ENCODE data around the gene FAM210A. TPM values are rescaled to one million over a fixed set of nuclear protein-coding genes. Genes with fewer than 3 reads are reported as not detected.

Gene FAM210A
- polyA plus RNA-seq, 3 donors, result 16.9 to 20.2 (median 19.2) TPM

DNA sequence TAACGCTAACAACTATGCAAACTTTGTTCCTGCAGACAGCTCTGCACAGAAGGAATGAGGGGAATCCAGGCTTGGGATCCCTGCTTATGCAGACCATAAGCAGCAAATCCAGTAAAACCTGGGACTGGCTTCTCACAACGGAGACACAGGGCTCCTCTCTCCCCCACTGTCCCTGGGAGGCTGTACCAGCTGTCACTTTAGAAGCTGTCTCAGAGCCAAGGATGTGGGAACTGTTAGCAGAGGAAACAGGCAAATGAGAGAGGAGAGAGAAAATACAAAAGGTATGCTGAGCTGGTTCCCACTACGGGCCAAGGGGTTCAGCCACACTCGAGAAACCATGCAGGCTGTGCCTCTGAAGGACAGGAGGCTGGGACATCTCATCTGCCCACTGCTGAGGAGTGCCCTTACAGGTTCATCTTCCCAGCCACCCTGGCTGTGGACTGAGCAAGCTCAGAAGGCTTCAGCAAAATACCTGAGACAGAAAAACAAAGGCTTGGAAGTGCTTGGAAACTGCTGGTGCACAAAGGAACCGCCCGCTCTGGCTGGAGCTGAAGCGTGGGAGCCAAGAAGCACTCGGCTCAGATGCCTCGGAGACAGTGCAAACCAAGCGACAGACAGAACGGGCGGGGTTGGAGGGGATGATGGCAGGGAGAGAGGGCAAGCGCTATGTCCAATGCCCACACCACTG, 72.5 kb downstream of the FAM210A start:
- DNase-seq, result no peak

DNA sequence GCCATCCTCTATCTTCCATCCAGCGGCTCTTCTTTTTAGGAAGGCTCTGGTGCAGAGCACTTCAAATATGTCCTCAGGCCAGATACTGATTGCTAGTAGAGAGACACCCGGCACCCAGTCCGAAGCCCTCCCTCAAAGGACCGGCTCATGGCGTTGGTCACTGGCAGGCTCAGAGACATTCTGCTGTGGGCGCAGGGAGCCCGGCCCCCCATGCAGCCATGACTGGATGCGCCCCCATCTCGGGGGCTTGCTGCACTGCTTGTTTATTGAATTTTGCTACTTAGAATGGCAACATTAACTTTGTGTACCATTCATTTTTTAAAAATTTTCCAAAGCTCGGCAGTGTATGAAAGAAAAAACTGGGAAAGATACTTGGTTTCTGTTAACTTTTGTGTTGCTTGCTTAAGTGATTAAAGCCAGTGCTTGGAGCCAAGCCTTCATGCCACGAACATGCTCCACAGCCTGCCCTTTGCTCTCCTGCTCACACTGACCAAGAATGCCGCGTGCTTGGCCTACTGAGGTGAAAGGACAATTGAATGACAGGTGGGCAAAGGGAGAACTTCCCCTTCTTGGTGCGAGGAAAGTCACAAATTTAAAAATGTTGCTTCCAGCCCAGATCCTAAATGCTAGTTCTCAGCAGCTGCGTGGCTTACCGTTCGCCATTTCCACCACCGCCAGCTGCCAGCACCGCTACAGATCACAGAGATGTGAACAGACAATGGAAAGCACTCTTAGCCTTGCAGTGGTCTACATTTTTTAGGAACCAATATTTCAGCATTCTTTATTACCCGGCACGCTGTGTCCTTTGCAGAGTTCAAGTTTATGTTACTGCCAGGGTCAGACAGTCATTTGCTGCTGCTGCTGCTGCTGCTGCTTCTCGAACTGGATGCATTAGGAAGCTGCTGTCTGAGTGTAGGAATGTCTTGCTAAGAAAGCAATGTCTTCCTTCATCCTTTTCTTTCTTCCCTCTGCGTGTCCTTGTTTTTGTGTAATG, 76.7 kb downstream of the FAM210A start:
- no peak for DNase-seq

DNA sequence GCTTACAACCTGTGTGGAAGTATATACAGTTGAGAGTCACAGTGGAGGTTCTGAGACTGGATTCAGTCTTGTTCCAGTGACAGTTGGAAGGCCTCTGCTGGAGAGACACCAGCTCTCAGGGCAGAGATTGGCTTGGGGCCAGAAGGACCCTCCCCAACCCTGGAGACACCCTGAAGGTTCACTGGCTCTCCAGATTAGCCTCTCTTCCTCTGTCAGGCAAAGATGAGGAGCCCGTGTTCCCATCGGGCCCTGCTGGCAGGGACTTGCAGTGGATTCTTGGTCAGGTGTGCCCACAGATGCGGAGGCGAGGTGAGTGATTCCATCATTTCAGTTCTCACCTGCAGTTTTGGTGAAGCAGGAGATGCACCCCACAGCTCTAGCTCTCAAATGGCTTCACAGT, 78.6 kb downstream of the FAM210A start:
- DNase-seq, result no peak

DNA sequence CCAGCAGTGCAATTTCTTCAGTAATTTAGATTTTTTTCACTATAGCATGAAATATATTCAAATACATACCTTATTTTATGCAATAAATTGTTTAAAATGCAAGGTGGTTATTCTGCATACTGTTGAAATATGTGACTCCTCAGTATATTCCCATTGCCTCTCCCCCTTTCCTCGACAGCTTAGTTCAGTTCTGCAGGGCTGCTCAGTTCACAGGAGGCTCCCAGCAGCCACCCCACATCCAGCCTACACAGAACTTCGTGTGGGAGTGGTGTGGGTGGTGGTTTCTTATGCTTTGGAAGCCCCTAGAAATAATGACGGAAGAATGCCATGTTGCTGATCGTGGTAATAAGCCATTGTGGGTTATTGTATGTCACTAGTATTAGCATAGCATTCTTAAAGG, 79.7 kb downstream of the FAM210A start:
- no peak for DNase-seq

DNA sequence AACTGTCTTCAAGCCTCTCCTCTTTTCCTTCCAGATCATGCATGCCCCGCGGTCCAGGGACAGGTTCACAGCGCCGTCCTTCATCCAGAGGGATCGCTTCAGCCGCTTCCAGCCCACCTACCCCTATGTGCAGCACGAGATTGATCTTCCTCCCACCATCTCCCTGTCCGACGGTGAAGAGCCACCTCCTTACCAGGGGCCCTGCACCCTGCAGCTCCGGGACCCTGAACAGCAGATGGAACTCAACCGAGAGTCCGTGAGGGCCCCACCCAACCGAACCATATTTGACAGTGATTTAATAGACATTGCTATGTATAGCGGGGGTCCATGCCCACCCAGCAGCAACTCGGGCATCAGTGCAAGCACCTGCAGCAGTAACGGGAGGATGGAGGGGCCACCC, 81.3 kb downstream of the FAM210A start:
- no peak for DNase-seq

DNA sequence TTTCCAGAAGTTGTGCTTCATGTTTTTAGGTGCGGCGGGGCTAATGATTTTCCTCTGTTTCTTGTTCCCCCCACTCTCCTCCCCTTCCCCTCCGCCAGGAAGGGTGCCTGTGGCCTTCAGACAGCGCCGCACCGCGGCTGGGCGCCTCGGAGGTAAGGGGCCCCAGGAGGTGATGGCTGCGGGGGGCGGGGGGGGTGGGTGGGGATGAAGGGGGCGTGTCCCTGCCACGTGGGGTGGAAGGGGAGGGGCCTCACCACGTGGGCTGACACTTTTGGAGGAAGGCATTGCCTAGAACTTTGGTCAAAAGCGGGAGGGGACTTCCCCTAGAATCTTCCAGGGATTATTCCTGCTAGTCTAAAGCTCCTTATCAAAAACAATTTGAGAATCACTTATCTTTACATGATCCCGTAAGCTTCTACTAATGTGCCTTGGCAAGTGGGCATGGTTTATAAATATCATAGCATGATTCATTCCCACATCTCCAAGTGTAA, 83.1 kb downstream of the FAM210A start:
- DNase-seq, result no peak

DNA sequence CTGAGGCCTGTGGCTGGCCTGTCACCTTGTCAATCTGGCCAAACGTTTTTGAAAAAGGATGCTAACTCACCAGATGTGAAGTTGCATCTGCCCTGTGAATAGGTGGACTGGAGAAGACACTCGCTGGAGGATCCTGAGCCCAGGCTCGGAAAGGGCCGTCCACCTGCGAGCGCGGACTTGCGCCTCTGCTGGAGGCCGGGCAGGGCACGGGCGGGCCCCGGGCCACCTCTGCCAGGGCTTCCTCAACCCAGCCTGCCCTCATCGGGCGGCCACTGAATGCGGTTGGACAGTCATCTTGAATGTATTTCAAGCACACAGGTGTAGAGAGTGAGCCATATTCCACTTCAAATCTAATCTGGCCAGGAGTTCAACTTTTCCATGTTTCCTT, 83.9 kb downstream of the FAM210A start:
- no peak for DNase-seq

DNA sequence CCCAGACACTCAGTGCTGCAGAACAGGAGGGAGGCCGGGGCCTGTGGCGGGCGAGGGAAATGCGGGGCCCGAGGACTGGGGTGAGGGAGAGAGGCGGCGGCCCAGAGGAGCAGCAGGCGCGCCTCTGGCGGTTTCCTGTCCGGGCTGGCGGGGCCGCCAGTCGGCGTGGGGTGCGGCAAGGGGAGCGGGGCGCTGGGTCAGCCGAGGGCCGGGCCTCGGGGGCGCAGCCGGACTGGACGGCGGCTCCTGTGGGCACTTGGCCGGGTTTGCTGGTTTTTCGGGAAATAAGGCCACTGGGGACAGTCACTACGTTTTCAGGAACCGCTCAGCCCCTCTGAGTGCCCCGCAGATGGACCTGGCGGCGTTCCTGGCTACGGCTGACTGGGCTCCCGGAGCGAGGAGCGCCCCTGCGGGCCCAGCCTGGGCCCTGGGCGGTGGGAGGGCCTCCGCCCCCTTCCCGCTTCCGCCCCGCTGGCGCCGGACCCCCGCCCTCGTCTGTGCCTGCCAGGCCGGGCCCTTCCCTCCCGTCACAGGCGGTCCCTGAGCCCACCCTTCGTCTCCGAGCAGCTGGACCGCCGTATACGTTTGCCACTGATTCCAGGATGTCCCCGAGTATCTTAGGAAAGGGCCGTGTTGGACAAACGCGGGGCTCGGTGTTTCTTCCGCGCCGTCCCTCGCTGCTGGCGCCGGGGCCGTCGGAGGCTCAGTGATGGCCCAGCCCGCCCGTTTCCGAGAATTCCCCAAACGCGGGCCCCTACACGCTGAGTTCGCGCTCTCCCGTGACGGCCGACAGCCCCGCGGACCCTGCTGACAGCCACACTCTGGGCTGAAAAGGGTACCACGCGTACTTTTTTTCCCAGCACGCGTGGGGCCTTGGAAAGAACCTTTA, 84.6 kb downstream of the FAM210A start:
- DNase-seq, result peak; percentile 67

DNA sequence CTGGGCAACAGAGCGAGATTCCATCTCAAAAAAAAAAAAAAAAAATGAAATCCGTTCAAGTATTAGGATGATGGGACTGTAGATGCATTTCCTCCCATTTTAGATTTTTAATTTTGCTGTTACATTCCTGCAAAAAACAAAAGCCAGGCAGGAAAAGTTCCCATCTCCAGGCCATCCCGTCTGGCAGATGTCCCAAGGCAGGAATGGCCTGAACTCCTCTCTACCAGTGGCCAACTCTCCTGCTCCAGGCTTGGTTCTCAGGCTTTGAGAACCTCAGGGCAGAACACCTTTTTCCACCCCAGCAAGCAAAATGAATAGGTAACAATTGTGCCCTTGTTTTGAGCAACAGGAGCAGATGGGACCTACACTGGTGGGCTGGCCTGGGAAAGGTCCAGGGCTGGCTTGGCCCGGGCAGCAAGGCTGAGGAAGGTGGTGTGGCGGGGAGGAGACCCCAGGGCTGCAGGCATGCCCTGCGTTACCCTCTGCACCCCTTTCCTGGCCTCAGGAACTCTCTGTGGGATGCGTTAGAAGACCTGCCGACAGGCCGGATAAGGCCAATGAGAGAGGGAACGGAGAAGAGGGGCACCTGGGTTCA, 86.0 kb downstream of the FAM210A start:
- no peak for DNase-seq

DNA sequence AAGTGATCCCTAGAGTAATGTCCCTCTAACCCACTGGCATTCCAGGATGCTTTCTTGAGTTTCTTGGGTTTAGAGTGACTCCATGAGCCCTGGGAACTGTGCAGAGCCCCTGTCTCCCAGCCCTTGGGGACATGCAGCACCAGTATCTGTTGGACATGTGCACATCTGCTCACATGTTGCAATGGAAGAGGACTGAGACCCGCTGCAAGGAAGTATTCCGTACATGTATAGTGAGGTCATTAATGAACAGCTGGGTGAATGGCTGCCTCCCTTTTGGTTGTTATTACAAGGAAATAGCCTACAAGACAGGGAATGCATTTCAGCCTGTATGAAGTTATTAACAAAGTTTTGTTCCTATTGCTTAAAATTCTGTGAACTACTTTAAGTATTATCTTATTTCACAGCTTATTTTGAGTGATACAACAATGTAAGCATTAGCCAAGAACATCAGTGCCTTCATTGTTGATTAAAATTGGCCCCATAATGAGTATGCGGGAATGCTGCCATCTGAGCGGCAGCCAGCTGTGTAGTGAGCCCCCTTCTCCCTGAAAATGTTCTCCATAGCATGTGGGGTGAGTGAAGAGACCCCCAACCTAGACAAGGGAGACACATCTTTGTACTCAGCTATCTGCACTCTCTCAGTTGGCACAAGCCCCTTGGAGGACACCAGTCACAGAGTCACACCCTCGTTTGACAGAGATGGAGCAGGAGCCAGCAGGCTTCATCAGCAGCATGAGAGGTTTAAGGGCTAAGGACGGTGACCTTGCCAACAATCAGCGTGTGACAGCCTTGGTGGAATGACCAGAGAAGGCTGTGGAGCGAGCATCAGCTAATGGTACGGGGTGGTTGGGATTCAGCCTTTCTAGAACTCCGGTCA, 87.4 kb downstream of the FAM210A start:
- no peak for DNase-seq

DNA sequence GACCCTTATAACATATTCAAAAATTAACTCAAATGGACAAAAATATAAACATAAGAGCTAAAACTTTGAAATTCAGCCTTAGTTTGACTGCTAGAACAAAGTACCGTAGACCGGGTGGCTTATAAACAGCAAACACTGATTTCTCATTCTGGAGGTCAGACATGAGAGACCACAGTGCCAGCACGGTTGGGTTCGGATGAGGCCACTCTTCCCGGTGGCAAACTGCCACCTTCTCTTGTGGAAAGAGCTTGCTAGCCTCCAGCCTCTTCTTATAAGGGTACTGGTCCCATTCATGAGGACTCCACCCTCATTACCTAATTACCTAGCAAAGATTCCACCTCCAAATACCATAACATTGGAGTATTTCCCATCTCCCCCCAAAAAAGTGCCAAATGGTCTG, 91.3 kb downstream of the FAM210A start:
- DNase-seq, result no peak

DNA sequence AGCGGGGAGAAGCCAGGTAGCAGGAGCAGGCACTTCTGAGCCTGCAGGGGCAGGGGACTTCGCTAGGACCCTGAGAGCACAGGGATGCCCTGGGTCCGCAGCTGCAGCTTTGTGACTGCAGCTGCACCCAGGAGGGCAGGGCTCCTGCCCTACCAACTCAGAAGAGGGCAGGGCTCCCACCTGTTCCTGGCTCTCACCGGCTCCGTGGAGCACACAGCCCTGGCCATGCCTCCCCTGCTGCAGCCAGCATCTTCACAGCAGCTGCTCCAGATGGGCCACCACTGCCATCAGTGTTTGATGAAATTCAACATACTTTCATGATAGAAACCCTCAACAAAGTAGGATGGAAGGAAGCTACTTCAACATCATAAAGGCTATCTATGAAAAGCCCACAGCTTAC, 92.7 kb downstream of the FAM210A start:
- DNase-seq, result no peak

DNA sequence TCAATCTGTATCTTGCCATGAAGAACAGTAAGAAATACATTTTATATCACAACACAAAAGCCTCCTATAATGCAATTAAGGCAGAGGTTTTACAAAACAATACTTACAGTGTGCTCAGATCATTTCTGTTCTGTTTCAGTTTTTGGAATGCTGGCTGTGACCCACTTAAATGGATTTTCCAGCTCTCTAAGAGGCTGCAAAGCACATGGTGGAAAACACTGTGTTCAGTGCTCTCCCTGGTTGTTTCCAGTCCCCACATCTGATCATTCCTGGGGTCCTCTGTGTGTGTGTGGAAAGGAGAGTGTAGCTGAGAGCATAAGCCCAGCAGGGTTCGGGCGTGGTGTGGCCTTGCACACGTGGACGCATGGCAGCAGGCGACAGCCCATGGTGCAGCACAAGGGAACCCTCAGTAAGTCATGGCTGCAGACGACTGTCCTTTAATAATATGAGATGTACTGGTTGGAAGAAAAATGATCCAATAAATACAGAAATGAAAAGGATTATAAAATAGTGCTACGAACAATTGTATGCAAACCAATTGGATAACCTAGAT, 95.6 kb downstream of the FAM210A start:
- no peak for DNase-seq

DNA sequence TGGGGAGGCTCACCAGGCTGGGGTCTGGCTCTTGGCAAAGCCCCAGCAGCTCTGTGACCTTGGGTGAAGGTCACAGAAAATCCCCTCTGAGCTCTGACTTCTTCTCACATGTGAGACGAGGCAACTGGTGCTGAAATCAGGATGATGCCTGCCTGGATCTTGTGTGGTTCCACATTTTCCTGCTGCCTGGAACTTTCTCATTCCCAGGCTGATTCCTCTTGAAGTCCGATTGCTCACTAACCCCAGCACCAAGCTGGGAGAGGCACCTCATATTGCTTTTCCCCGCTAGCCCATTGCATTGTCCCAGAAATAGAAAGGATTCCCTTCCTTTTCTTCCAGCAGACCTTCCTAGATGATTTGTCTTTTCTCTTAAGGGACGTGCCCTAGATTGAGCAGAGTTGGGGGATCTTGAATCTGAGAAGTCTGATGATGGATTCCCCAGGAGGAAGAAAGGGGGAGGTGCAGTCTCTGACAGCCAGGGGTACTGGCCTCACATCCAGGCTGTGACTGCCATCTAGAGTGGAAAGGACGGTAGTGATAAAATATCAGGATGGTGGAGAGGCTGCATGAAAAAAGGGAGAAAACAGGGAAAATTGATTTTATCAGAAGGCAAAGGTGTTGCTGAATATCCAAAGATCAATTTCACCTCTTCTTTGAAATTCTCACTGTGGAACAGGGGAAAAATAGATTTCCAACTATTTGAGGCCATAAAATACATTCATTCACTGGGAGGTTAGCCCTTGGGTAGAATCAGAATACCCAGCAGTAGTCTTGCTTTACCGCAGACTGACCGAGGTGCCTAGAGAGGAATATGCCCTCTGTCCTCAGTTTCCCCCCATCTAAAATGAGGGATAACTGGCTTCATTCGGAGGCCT, 96.3 kb downstream of the FAM210A start:
- peak; percentile 76 for DNase-seq

DNA sequence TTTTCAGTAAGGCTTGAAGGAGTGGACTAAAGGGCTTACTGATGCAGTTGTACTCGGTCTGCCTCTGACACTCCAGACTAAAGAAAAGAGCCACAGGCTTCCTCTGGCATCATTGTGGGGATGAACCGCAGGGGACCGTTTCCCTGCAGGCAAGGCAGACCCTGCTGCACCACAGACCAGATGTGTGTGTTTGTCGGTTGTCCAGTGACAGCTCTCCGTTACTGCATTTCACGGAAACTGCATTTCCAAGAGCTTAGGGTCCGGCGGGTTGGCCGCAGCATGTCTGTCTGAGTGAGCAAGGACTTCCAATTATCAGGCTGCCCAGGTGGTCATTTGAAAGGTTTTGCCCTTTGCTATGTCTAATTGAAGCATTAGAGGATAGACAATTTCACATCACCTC, 98.1 kb downstream of the FAM210A start:
- DNase-seq, result no peak

DNA sequence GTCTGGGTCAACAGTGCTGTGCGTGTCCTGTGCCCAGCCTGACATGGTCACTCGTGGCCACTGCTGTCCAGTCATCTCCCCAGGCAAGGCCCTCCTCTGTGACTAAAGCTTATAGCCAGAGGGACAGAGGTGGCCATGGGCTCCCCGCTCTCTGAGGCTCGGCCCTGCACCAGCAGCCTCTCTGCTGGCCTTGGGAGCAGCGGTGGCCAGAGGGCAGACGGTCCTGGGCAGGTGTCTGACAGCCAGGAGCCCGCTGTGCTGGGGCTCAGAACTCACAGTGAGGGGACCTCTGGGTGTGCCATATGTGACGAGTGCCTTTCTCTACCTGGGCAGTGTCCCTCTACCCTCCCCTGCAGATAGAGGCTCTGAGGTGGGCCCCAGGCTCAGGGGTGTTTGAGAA, 98.7 kb downstream of the FAM210A start:
- no peak for DNase-seq

DNA sequence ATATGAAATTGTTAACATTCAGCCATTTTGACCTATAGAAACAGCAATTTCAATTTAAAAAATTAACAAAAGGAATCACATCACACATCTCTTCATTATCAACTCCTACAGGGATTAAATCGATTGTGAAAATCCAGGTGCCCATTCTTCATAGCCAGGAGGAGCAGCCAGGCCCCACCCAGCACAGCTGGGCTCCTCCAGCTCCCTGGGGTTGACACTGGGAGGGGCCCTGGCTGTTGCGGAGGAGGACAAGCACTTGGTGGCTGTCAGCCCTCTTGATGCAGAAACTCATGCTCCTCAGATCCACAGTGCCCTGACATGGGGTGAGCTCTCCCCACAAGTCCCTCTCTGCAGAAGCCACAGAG, 99.8 kb downstream of the FAM210A start:
- DNase-seq, result no peak

DNA sequence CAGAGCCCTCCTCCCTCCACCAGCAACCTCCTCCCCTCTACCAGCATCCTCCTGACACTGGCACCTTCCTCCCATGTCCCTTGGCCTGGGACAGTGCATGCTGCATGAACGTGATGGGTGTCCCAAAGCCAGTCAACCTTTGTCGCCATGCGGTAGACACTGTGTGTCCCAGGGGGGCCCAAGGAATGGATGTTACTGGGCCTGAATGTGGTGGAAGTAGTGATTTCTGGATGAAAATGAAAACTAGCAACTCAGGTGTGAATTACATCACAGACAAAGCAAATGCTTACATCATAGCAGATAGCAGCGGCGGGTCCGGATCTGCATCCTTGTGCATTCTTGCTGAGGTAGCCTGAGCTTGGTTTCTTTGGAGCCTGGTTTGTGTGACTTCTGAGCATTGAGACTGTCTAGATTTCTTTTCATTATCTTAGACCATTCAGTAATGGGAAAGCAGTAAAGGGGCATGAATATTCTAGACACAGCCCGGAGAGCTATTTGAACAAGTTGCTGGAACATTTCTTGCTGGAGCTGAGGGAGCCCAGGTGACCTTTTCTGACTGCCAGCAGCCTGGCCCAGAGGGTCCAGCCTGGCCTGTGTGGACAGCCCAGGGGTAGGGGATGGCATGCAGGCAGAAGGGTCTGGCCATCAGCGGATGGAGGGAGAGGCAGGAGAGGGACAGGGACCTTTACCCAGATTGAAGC, 100.4 kb downstream of the FAM210A start:
- DNase-seq, result no peak

DNA sequence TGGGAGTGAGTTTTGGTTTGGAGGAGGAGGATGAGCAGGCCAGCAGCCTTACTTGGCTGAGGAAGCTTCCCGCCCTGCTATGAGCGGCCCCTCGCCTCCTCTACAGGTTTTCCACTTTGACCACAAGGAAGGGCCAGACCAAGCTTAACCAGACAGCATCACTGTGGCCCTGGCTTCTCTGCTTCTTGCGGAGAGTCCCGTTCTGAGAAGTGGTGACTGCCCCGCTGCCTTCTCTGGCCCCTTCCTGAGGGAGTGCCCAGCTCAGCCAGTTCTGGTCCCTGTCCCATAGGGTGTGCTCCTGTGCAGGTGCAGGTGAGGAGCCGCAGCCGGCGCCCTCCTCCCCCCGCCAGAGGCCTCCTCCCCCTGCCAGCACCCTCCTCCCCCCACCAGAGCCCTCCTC, 101.0 kb downstream of the FAM210A start:
- DNase-seq, result no peak

Measured in renal pelvis (tissue), 4 donors.